NB4 (cell line): ENCODE results near the gene PBOV1.
"Not testable (repeated sequence)": the region's sequence is repeated elsewhere in the genome, so short reads cannot be mapped to it uniquely, and the experiment has no call there.

Experiments
- DNase-seq: peaks from one replicate; pipeline ENCODE4 v3.0.0; 2010; ENCODE audit warnings: low read depth
- H3K4me3 ChIP-seq: one replicate; pipeline ENCODE4 v1.5.1; 2011; ENCODE audit warnings: mild to moderate bottlenecking, low read depth, low read length, moderate library complexity
- MYC ChIP-seq: IDR thresholded peaks from 2 replicates; pipeline ENCODE4 v1.6.1; 2011; ENCODE audit warnings: low read depth, low read length
- POLR2A ChIP-seq: IDR thresholded peaks from 2 replicates; pipeline ENCODE4 v1.6.1; 2011; ENCODE audit warnings: mild to moderate bottlenecking; ENCODE audit not compliant: insufficient read length; ENCODE audit errors: extremely low read depth
- TF ChIP-seq, protein P1 (sequence below): IDR thresholded peaks from one replicate; pipeline ENCODE4 v1.5.1; 2012; ENCODE audit warnings: low read depth, low read length
- TF ChIP-seq, protein P2 (sequence below): IDR thresholded peaks from 2 replicates; pipeline ENCODE4 v1.6.1; 2011; ENCODE audit warnings: low read depth, low read length

PBOV1 gene

DNA sequence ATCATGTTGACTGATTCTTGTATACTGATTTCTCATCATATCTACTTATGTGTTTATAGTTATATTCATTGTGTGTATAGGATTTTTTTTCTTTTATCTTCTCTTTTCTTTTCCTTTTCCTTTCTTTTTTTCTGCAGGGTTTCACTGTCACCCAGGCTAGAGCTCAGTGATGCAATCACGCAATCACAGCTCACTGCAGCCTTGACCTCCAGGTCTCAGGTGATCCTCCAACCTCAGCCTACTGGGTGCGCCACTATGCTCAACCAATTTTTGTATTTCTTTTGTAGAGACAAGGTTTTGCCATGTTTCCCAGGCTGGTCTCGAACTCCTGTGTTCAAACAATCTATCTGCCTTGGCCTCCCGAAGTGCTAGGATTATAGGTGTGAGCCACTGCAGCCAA lies 1.6 kb upstream of the PBOV1 start:
- no peak for DNase-seq

DNA sequence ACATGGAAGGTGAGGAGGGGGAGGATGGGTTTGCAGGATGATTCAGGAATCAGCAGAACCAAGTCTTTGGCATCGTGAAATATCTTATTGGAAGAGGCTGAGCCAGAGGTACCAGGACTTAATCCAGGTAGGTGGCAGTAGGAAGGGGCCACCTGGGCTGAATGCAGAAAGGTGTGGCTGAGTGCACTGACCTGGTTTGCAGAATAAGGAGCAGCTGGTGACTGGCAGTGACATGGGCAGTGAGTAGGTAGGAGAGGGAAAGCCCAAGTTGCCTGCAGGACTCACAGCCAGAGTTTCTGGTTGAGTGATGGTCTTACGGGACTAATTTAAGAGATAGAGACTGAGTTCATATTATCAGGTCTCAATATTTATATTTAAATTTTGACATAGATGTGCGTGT lies 1.1 kb upstream of the PBOV1 start:
- no peak overlapping the region for H3K4me3 ChIP-seq
- TF ChIP-seq, protein P1, sequence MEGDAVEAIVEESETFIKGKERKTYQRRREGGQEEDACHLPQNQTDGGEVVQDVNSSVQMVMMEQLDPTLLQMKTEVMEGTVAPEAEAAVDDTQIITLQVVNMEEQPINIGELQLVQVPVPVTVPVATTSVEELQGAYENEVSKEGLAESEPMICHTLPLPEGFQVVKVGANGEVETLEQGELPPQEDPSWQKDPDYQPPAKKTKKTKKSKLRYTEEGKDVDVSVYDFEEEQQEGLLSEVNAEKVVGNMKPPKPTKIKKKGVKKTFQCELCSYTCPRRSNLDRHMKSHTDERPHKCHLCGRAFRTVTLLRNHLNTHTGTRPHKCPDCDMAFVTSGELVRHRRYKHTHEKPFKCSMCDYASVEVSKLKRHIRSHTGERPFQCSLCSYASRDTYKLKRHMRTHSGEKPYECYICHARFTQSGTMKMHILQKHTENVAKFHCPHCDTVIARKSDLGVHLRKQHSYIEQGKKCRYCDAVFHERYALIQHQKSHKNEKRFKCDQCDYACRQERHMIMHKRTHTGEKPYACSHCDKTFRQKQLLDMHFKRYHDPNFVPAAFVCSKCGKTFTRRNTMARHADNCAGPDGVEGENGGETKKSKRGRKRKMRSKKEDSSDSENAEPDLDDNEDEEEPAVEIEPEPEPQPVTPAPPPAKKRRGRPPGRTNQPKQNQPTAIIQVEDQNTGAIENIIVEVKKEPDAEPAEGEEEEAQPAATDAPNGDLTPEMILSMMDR: no peak
- TF ChIP-seq, protein P2, sequence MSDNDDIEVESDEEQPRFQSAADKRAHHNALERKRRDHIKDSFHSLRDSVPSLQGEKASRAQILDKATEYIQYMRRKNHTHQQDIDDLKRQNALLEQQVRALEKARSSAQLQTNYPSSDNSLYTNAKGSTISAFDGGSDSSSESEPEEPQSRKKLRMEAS: no peak
- TF ChIP-seq POLR2A (no peak), MYC (no peak)
- DNase-seq: no peak

More for the DNA sequence above, 1.6 kb upstream of the PBOV1 start:
- no peak for TF ChIP-seq POLR2A
- TF ChIP-seq, protein P2: no peak
- TF ChIP-seq MYC: no peak
- TF ChIP-seq, protein P1: no peak
- H3K4me3 ChIP-seq: no peak overlapping the region

DNA sequence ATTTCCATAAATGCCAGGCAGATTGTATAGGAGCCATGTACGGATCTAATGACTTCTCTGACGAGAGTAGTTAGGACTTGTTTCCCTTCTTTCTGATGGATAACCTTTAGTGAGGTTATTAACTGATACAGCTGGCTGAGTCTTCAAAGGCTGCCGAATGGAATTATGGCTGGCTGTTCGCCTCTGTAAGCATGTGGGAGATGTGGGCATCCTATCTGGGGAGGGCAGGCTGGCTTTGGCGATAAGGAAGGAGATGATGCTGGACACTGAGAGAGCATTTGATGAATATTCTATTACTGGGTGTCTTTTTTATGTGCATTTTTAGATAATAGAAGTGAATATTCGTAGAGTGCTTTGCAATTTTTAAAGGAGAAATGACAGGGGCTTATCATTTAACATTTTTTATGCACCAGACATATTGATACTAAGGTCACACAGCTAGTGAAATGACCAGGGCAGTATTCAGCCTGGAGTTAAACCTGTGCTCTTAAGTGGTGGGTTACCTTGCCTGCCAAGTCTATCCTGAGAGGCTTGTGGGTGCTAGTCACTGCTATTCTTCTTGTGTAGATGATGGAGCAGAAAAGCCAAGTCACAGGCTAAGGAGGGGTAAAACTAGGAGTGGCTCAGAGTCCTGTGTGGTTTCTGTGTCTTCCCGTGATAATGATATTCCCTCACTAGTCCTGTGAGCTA lies 3.1 kb downstream of the PBOV1 start:
- no peak overlapping the region for H3K4me3 ChIP-seq
- TF ChIP-seq POLR2A: no peak
- TF ChIP-seq, protein P2: no peak
- TF ChIP-seq, protein P1: no peak
- no peak for TF ChIP-seq MYC
- no peak for DNase-seq

DNA sequence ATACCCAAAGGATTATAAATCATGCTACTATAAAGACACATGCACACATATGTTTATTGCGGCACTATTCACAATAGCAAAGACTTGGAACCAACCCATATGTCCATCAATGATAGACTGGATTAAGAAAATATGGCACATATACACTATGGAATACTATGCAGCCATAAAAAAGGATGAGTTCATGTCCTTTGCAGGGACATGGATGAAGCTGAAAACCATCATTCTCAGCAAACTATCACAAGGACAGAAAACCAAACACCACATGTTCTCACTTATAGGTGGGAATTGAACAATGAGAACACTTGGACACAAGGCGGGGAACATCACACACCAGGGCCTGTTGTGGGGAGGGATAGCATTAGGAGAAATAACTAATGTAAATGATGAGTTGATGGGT lies 5.8 kb downstream of the PBOV1 start:
- not testable (repeated sequence) for H3K4me3 ChIP-seq, DNase-seq

DNA sequence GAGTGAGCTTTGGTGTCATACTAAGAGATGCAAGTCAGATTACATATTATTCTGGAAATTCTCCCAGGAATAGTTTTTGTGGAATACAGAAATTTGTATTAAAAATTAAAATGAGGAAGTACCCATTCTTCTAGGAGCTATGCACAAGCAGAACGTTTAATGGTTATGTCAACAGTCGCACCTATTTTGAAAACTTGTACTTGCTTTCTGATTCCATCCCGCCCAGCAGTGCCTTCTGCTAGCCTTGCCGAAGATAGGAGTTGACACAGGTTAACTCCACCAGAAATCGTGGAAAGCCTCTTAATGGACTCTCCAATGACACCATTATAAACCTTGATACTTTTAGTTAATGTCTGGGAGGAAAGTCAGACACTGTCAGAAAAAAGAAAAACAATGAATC lies 6.7 kb downstream of the PBOV1 start:
- no peak for DNase-seq
- TF ChIP-seq, protein P2: no peak
- TF ChIP-seq, protein P1: no peak
- TF ChIP-seq POLR2A: no peak

DNA sequence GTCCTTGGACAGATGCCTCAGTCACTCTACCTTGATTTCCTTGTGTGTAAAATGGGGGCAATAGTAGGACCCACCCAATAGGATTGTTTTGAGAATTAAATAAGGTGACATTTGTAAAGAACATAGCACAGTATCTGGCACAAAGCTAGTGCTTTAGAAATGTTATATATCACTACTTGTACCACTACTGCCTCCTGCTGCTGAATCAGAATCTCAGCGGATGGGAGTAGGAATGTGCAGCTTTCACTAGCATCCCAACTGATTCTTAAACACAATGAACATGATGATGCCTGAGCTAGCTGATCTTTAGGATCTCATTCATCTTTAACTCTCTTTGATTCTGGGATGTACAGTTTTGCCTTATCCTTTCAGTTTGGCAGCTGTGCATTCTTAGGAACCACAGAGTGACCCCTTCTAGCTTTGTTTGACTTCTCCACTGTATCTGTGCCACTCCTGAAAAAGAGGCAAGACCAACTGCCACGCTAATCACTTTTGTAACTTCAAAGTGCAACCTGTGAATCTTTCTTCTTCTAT lies 7.2 kb downstream of the PBOV1 start:
- no peak overlapping the region for H3K4me3 ChIP-seq
- TF ChIP-seq, protein P1: no peak
- TF ChIP-seq POLR2A: no peak
- TF ChIP-seq MYC: no peak
- TF ChIP-seq, protein P2: no peak
- DNase-seq: no peak

More for the DNA sequence above, 6.7 kb downstream of the PBOV1 start:
- H3K4me3 ChIP-seq: no peak overlapping the region
